SU-DHL-6 (cell line): ENCODE data around the gene TAPT1.

Experiments used
- H2AFZ ChIP-seq: fragments of 200-600 bp; sonication (generic); 2 replicates; pipeline ENCODE4 v1.6.1; 2014; ENCODE audit warnings: low read depth, mild to moderate bottlenecking, moderate library complexity, mixed read lengths, antibody characterized with exemption, low read length; ENCODE audit not compliant: severe bottlenecking
- H3F3A ChIP-seq: fragments of 200-600 bp; shearing (Covaris generic); 2 replicates; pipeline ENCODE4 v1.6.0; 2016; ENCODE audit warnings: antibody characterized with exemption, mild to moderate bottlenecking; ENCODE audit not compliant: insufficient read depth
- H3K27ac ChIP-seq: fragments of 200-600 bp; sonication (generic); 2 replicates; pipeline ENCODE4 v1.5.1; 2016; ENCODE audit warnings: low read depth, mild to moderate bottlenecking, low read length, moderate library complexity, mixed read lengths
- H3K27me3 ChIP-seq: fragments of 200-600 bp; sonication (generic), shearing (Covaris generic); 2 replicates; pipeline ENCODE4 v1.6.0; 2014; ENCODE audit warnings: mild to moderate bottlenecking, low read length
- H3K36me3 ChIP-seq: fragments of 200-600 bp; sonication (generic); 2 replicates; pipeline ENCODE4 v1.6.1; 2014; ENCODE audit warnings: mild to moderate bottlenecking, low read length, mixed read lengths
- H3K4me2 ChIP-seq: fragments of 300-600, 200-600 bp; shearing (Covaris generic), sonication (generic); 2 replicates; pipeline ENCODE4 v1.6.0; 2014; ENCODE audit warnings: low read length, low read depth, mild to moderate bottlenecking; ENCODE audit not compliant: poor library complexity, severe bottlenecking
- H3K4me3 ChIP-seq: fragments of 200-600 bp; sonication (generic); 2 replicates; pipeline ENCODE4 v1.5.1; 2014; ENCODE audit warnings: antibody characterized with exemption, low read length, mild to moderate bottlenecking, mixed read lengths; ENCODE audit not compliant: insufficient read depth, poor library complexity, severe bottlenecking
- H3K79me2 ChIP-seq: fragments of 200-600 bp; sonication (generic); 2 replicates; pipeline ENCODE4 v1.6.1; 2014; ENCODE audit warnings: mild to moderate bottlenecking, low read length, moderate library complexity; ENCODE audit not compliant: insufficient read depth
- H3K9ac ChIP-seq: fragments of 200-600 bp; sonication (generic); 2 replicates; pipeline ENCODE4 v1.7.0; 2014; ENCODE audit warnings: mild to moderate bottlenecking, low read length
- H3K9me2 ChIP-seq: fragments of 200-600 bp; sonication (generic); replicated peaks from 2 replicates; pipeline ENCODE4 v1.6.1; 2014; ENCODE audit warnings: low read length; ENCODE audit not compliant: insufficient read depth
- H3K9me3 ChIP-seq: fragments of 200-600 bp; sonication (generic); 2 replicates; pipeline ENCODE4 v1.6.1; 2014; ENCODE audit warnings: low read length, mixed read lengths; ENCODE audit not compliant: insufficient read depth
- H4K20me1 ChIP-seq: fragments of 200-600 bp; sonication (generic); 2 replicates; pipeline ENCODE4 v1.6.1; 2014; ENCODE audit warnings: low read depth, mild to moderate bottlenecking, antibody characterized with exemption, low read length, moderate library complexity, mixed read lengths
- CTCF ChIP-seq: fragments of 200-600 bp; sonication (generic); IDR thresholded peaks from one replicate; pipeline ENCODE4 v1.5.1; 2017; ENCODE audit warnings: antibody characterized with exemption, mild to moderate bottlenecking, low read length, moderate library complexity; ENCODE audit not compliant: insufficient read depth, poor library complexity, severe bottlenecking
- EZH2phosphoT487 ChIP-seq: fragments of 200-600 bp; sonication (generic), shearing (Covaris generic); conservative IDR thresholded peaks from 2 replicates; pipeline ENCODE4 v1.6.1; 2018; ENCODE audit warnings: mild to moderate bottlenecking, antibody characterized with exemption, low read length, moderate library complexity, mixed read lengths

TAPT1 gene

GRCh38 chr4:16230308-16230707 is 4.0 kb upstream of the TAPT1 start:
- Histone ChIP-seq H4K20me1 (no peaks in the 10 kb centered on the region), H3K9me3 (no peaks in the 10 kb centered on the region), H3K4me3 (no peak overlapping the region), H3K36me3 (no peaks in the 10 kb centered on the region), H3K9me2 (no peaks in the 10 kb centered on the region), H3K4me2 (no peak overlapping the region), H2AFZ (no peak overlapping the region), H3K79me2 (no peaks in the 10 kb centered on the region), H3K9ac (no peak overlapping the region), H3K27ac (no peak overlapping the region), H3K27me3 (no peaks in the 10 kb centered on the region), H3F3A (peaks cover 17% of the 10 kb centered on the region; the same call in 1 of the 2 replicates)
- TF ChIP-seq CTCF: no peak
- no peak for TF ChIP-seq EZH2phosphoT487

GRCh38 chr4:16229604-16230003 is 3.3 kb upstream of the TAPT1 start:
- Histone ChIP-seq H3K9ac (no peak overlapping the region), H4K20me1 (no peaks in the 10 kb centered on the region; the same call in 1 of the 2 replicates), H3K4me2 (no peak overlapping the region), H3K9me3 (no peaks in the 10 kb centered on the region), H2AFZ (no peak overlapping the region), H3K36me3 (no peaks in the 10 kb centered on the region), H3K9me2 (no peaks in the 10 kb centered on the region), H3F3A (peaks cover 17% of the 10 kb centered on the region; the same call in 1 of the 2 replicates), H3K4me3 (no peak overlapping the region), H3K27ac (no peak overlapping the region), H3K27me3 (no peaks in the 10 kb centered on the region), H3K79me2 (peaks cover 2% of the 10 kb centered on the region; the same call in 1 of the 2 replicates)
- TF ChIP-seq EZH2phosphoT487 (no peak), CTCF (no peak)

- Histone ChIP-seq H3K9ac (peak overlapping the region; percentile 68), H3K4me2 (peak overlapping the region; percentile 79), H3K36me3 (no peaks in the 10 kb centered on the region), H3K27me3 (no peaks in the 10 kb centered on the region), H3K27ac (no peak overlapping the region), H3F3A (peaks cover 17% of the 10 kb centered on the region; the same call in 1 of the 2 replicates), H3K4me3 (peak overlapping the region; percentile 70), H2AFZ (peak overlapping the region; percentile 63), H3K79me2 (peaks cover 7% of the 10 kb centered on the region; the same call in 1 of the 2 replicates), H3K9me3 (no peaks in the 10 kb centered on the region), H3K9me2 (no peaks in the 10 kb centered on the region), H4K20me1 (no peaks in the 10 kb centered on the region; the same call in 1 of the 2 replicates)
- no peak for TF ChIP-seq CTCF
- no peak for TF ChIP-seq EZH2phosphoT487
Measured at GRCh38 chr4:16227462-16227868, 1.2 kb upstream of the TAPT1 start.
